Uterus (tissue), 2 donors: ENCODE measurements around the gene KLF11.

Experiments
- CTCF ChIP-seq, 4 experiments: fragments of 200-600 bp in 2 of 4; fragments of 450-650 bp in 2 of 4; sonication (generic) in 2 of 4; IDR thresholded peaks; one replicate each; pipeline ENCODE4 v1.5.1; 2016 to 2019; ENCODE audit warnings: antibody characterized with exemption in 4 of 4, mild to moderate bottlenecking in 2 of 4, moderate library complexity in 1 of 4
- POLR2A ChIP-seq, 2 donors: fragments of 450-650 bp; IDR thresholded peaks; one replicate each; pipeline ENCODE4 v1.6.1; 2016; ENCODE audit warnings: antibody characterized with exemption in 2 of 2, mild to moderate bottlenecking in 1 of 2, moderate library complexity in 1 of 2

GRCh38 chr2:10002681-10003080 lies 40.7 kb upstream of the KLF11 start:
- TF ChIP-seq CTCF (IDR thresholded peaks at IDR 0.05) (no peak), POLR2A (IDR thresholded peaks at IDR 0.05) (no peak)
